Caco-2 (cell line): ENCODE results near the gene ALK. TPM values are rescaled to one million over a fixed set of nuclear protein-coding genes. Genes with fewer than 3 reads are reported as not detected.
A peak's percentile ranks its signal among the peaks of the same experiment; 100 is the strongest.

Experiments
- Bru-seq: library from RNA; stranded (reverse); fragments of 400-500 nt; gene quantifications from one replicate; lab custom pipeline; 2021; lab: Mats Ljungman, UMichigan
- BruChase-seq, 2 experiments: library from RNA; stranded (reverse); fragments of 400-500 nt; gene quantifications; one replicate each; lab custom pipeline; 2021; lab: Mats Ljungman, UMichigan
- BruUV-seq: library from RNA; stranded (reverse); fragments of 400-500 nt; replicated peaks from 2 replicates; lab custom pipeline; 2021; lab: Mats Ljungman, UMichigan
- CTCF ChIA-PET: fragments of 300-600 bp; sonication (Branson Sonifier 250); formaldehyde crosslinking; loops from one replicate; lab custom pipeline; 2022; ENCODE audit warnings: antibody characterized with exemption; lab: Charles Lee
- POLR2A ChIA-PET: fragments of 300-600 bp; sonication (Branson Sonifier 250); formaldehyde crosslinking; loops from one replicate; lab custom pipeline; 2022; ENCODE audit warnings: antibody characterized with exemption; lab: Charles Lee
- DNase-seq, 2 experiments: peaks; one replicate each; pipeline versions ENCODE4 v3.0.0 to v3.0.0-alpha.2; 2020 to 2022
- H3K27me3 ChIP-seq: replicated peaks from 2 replicates; pipeline ENCODE4 v1.6.0; 2011; ENCODE audit warnings: low read length; ENCODE audit not compliant: control insufficient read depth, insufficient read depth
- H3K36me3 ChIP-seq: 2 replicates; pipeline ENCODE4 v1.5.1; 2011; ENCODE audit warnings: low read length; ENCODE audit not compliant: control insufficient read depth, insufficient read depth
- H3K4me1 ChIP-seq: fragments of 250-450 bp; sonication (Bioruptor Pico); 2 replicates; pipeline ENCODE4 v1.5.1; 2020; ENCODE audit warnings: mild to moderate bottlenecking
- H3K4me3 ChIP-seq: 2 replicates; pipeline ENCODE4 v1.5.1; 2011; ENCODE audit warnings: low read depth, mild to moderate bottlenecking, control low read depth, low read length
- H3K9me3 ChIP-seq: fragments of 250-450 bp; sonication (Bioruptor Pico); 2 replicates; pipeline ENCODE4 v1.5.1; 2020; ENCODE audit warnings: mild to moderate bottlenecking, moderate library complexity
- H3K27ac Mint-ChIP-seq: one replicate; pipeline ENCODE4 v1.8.0; 2022; ENCODE audit warnings: mixed read lengths; ENCODE audit not compliant: unreplicated experiment
- H3K27me3 Mint-ChIP-seq: one replicate; pipeline ENCODE4 v1.8.0; 2022; ENCODE audit warnings: mixed read lengths; ENCODE audit not compliant: insufficient read depth, unreplicated experiment
- H3K36me3 Mint-ChIP-seq: one replicate; pipeline ENCODE4 v1.8.0; 2022; ENCODE audit warnings: mild to moderate bottlenecking, mixed read lengths; ENCODE audit not compliant: insufficient read depth, unreplicated experiment
- H3K4me1 Mint-ChIP-seq: one replicate; pipeline ENCODE4 v1.8.0; 2022; ENCODE audit warnings: low read depth, mixed read lengths; ENCODE audit not compliant: unreplicated experiment
- H3K4me3 Mint-ChIP-seq: one replicate; pipeline ENCODE4 v1.8.0; 2022; ENCODE audit warnings: mild to moderate bottlenecking, moderate library complexity, mixed read lengths; ENCODE audit not compliant: unreplicated experiment
- H3K9me3 Mint-ChIP-seq: one replicate; pipeline ENCODE4 v1.8.0; 2022; ENCODE audit warnings: mixed read lengths; ENCODE audit not compliant: unreplicated experiment
- intact Hi-C: fragments of 100-400 bp; cut with micrococcal nuclease; formaldehyde crosslinking; loops from one replicate; pipeline ENCODE4 v1.10.0; 2022; ENCODE audit not compliant: unreplicated experiment
- long read RNA-seq: library from polyadenylated mRNA; stranded (forward); transcript quantifications from one replicate; pipeline ENCODE4 v2.0.0, GENCODE V29; 2022
- total RNA-seq: library from RNA; stranded (reverse); gene quantifications from 2 replicates; pipeline ENCODE4 v1.2.3, GENCODE V29; 2022
- TF ChIP-seq, protein P1 (sequence below), 2 experiments: fragments of 200-600 bp in 1 of 2; IDR thresholded peaks; 1 replicate in 1 of 2; 2 replicates in 1 of 2; pipeline versions ENCODE4 v1.5.1 to v1.8.0; 2011 to 2022; ENCODE audit warnings: antibody characterized with exemption in 1 of 2, control low read depth in 1 of 2, inconsistent platforms in 1 of 2, low read depth in 1 of 2, low read length in 1 of 2, mild to moderate bottlenecking in 1 of 2, moderate library complexity in 1 of 2; ENCODE audit not compliant: insufficient read depth in 1 of 2, severe bottlenecking in 1 of 2, unreplicated experiment in 1 of 2

Gene ALK
- total RNA-seq = 0.11 TPM in 1 of 2 replicates, not detected in the other
- percentile 6 among the genes with signal in this experiment for Bru-seq, nascent RNA
- percentile 4 among the genes with signal in this experiment for BruChase-seq, experiment 1, labeled RNA remaining after a 2-hour chase
- BruChase-seq, experiment 2, labeled RNA remaining after a 6-hour chase = percentile 4 among the genes with signal in this experiment
- long read RNA-seq = 0 reads

DNA sequence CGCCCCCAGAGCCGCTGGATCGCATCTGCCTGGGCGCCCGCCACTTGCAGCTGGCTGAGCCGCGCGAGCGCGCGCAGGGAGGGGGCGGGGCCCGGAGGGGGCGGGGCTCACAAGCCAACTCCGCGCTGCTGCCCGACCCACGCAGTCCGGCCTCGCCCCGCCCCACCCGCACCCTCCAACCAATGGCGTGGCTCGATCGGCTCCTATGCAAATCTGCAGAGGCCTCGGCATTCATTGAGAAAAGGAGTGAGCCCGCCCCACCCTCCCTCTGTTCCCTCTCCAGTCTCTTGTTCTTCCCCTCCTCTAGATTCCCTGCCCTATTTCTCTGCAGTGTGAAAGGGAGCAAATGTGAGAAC, at the start of gene ALK:
Gene ALK, minus strand, starts transcription at position 27 of the 356 bp plus-strand sequence. CDS start 927 bp downstream, outside the sequence.
- Mint-ChIP-seq H3K27me3 (peaks cover 15% of the 10 kb centered on the region), H3K36me3 (no peaks in the 10 kb centered on the region), H3K4me3 (no peak within 1 kb of the TSS), H3K27ac (no peak within 1 kb of the TSS), H3K4me1 (no peaks in the 10 kb centered on the region), H3K9me3 (no peaks in the 10 kb centered on the region)
- ChIA-PET POLR2A (no interaction called here), CTCF (interaction anchor here (0.6 to 1.0 kb wide), 2 partner anchors 103 to 640 kb away, joined by 3 read pairs; no protein-coding TSS in a partner anchor)
- BruUV-seq = no TSS peak
- no peaks in the 10 kb centered on the region for H3K36me3 ChIP-seq
- no peak within 1 kb of the TSS for H3K4me3 ChIP-seq
- peak in 1 of 2 experiments; percentile 57 for DNase-seq
- intact Hi-C loops = no loop called here
- H3K9me3 ChIP-seq = no peaks in the 10 kb centered on the region
- H3K4me1 ChIP-seq = no peaks in the 10 kb centered on the region
- TF ChIP-seq, protein P1, sequence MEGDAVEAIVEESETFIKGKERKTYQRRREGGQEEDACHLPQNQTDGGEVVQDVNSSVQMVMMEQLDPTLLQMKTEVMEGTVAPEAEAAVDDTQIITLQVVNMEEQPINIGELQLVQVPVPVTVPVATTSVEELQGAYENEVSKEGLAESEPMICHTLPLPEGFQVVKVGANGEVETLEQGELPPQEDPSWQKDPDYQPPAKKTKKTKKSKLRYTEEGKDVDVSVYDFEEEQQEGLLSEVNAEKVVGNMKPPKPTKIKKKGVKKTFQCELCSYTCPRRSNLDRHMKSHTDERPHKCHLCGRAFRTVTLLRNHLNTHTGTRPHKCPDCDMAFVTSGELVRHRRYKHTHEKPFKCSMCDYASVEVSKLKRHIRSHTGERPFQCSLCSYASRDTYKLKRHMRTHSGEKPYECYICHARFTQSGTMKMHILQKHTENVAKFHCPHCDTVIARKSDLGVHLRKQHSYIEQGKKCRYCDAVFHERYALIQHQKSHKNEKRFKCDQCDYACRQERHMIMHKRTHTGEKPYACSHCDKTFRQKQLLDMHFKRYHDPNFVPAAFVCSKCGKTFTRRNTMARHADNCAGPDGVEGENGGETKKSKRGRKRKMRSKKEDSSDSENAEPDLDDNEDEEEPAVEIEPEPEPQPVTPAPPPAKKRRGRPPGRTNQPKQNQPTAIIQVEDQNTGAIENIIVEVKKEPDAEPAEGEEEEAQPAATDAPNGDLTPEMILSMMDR (IDR thresholded peaks at IDR 0.05; ENCODE audit: insufficient read depth in 1 of 2, low read depth in 1 of 2, low read length in 1 of 2, severe bottlenecking in 1 of 2, unreplicated experiment in 1 of 2) = no peak
- no peaks in the 10 kb centered on the region for H3K27me3 ChIP-seq

DNA sequence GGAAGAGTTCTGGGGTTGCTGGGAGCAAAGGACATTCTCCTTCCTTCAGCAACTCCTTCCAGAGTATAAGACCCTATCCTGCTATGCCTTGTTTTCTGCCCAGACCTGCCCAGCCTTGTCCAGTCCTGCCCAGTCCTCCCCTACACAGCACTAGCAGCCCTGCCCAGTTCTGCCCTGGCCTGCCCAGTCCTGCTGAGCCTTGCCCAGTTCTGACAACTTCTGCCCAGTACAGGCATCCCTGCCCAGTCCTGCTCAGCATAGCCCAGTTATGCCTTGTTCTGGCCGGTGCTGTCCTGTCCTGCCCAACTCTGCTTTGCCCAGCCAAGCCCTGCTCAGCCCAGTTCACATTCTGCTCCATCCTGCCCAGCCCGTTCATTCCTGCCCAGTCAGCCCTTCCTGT, 44.9 kb upstream of the ALK start:
- H3K36me3 Mint-ChIP-seq = no peaks in the 10 kb centered on the region
- Histone ChIP-seq H3K36me3 (no peaks in the 10 kb centered on the region), H3K4me3 (no peak overlapping the region), H3K9me3 (no peaks in the 10 kb centered on the region), H3K4me1 (peaks cover 3% of the 10 kb centered on the region; the same call in 1 of the 2 replicates), H3K27me3 (peaks cover 2% of the 10 kb centered on the region)
- CTCF ChIA-PET = no interaction called here
- H3K9me3 Mint-ChIP-seq = no peaks in the 10 kb centered on the region
- POLR2A ChIA-PET = no interaction called here
- peaks cover 24% of the 10 kb centered on the region for H3K27me3 Mint-ChIP-seq
- no TSS peak for BruUV-seq
- H3K4me3 Mint-ChIP-seq = no peak overlapping the region
- intact Hi-C loops = no loop called here
- H3K27ac Mint-ChIP-seq = no peak overlapping the region
- no peak for DNase-seq
- TF ChIP-seq, protein P1 (IDR thresholded peaks at IDR 0.05; ENCODE audit: insufficient read depth in 1 of 2, low read depth in 1 of 2, low read length in 1 of 2, severe bottlenecking in 1 of 2, unreplicated experiment in 1 of 2) = no peak
- peaks cover 15% of the 10 kb centered on the region for H3K4me1 Mint-ChIP-seq

DNA sequence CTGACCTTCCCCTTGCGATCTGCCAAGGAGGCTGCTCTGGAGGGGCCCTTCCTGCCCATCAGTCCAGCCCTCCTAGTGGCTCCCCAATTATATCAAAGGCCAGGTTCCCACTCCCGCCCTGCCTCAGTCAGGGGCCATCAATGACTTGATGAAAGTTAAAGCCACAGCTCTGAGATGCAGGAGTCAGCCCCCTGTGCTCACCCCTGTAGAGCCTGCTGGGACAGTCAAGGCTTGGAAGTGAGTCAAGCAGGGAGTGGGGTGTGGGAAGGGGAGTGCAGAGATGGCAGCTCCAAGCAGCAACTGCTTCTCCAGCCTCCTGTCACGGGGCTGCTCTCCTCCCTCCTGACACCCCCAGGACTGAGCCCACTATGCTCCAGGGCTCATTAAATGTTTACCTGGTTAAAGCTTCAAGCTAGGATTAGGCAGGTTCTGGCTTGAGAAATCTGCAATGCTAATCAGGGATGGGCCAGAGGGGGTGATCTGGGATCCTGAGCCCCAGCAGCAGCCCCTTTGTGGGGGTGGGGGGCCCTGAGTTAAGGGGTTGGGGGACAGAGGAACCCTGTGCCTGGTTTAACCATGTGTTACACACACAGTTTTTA, 42.7 kb upstream of the ALK start:
- intact Hi-C loops = no loop called here
- H3K27me3 Mint-ChIP-seq = peaks cover 21% of the 10 kb centered on the region
- H3K27me3 ChIP-seq = peaks cover 2% of the 10 kb centered on the region
- no peaks in the 10 kb centered on the region for H3K9me3 Mint-ChIP-seq
- H3K4me1 Mint-ChIP-seq = peaks cover 15% of the 10 kb centered on the region
- no peak overlapping the region for H3K4me3 ChIP-seq
- no peaks in the 10 kb centered on the region for H3K9me3 ChIP-seq
- H3K27ac Mint-ChIP-seq = no peak overlapping the region
- POLR2A ChIA-PET = no interaction called here
- no peak for DNase-seq
- CTCF ChIA-PET = no interaction called here
- peaks cover 3% of the 10 kb centered on the region; the same call in 1 of the 2 replicates for H3K4me1 ChIP-seq
- no peaks in the 10 kb centered on the region for H3K36me3 ChIP-seq
- TF ChIP-seq, protein P1 (IDR thresholded peaks at IDR 0.05; ENCODE audit: insufficient read depth in 1 of 2, low read depth in 1 of 2, low read length in 1 of 2, severe bottlenecking in 1 of 2, unreplicated experiment in 1 of 2) = no peak
- H3K4me3 Mint-ChIP-seq = no peak overlapping the region
- H3K36me3 Mint-ChIP-seq = no peaks in the 10 kb centered on the region
- BruUV-seq = no TSS peak
